Stomach smooth muscle (tissue), 2 donors: ENCODE measurements around the gene ATP8B1.

Source experiments
- H3K27ac ChIP-seq: one replicate; pipeline ENCODE4 v1.7.0; 2013; ENCODE audit warnings: mild to moderate bottlenecking, low read length, inconsistent platforms
- H3K27me3 ChIP-seq, 2 donors: one replicate each; pipeline ENCODE4 v1.7.0; 2013; ENCODE audit warnings: low read length in 2 of 2; ENCODE audit not compliant: insufficient read depth in 2 of 2, control insufficient read depth in 1 of 2
- H3K36me3 ChIP-seq, 2 donors: one replicate each; pipeline ENCODE4 v1.7.0; 2013; ENCODE audit warnings: low read length in 2 of 2; ENCODE audit not compliant: control insufficient read depth in 2 of 2, insufficient read depth in 2 of 2
- H3K4me1 ChIP-seq: one replicate; pipeline ENCODE4 v1.7.0; 2013; ENCODE audit warnings: low read length; ENCODE audit not compliant: control insufficient read depth, insufficient read depth
- H3K4me3 ChIP-seq, 2 donors: one replicate each; pipeline ENCODE4 v1.7.0; 2013; ENCODE audit warnings: low read length in 2 of 2
- H3K9ac ChIP-seq, 2 donors: one replicate each; pipeline ENCODE4 v1.7.0; 2013; ENCODE audit warnings: low read length in 2 of 2, mild to moderate bottlenecking in 1 of 2
- H3K9me3 ChIP-seq, 2 donors: one replicate each; pipeline ENCODE4 v1.7.0; 2013; ENCODE audit warnings: low read length in 2 of 2; ENCODE audit not compliant: control insufficient read depth in 2 of 2
- donor health status: healthy.
- donor health status: Pancreatic carcinoma.

The ATP8B1 gene

DNA sequence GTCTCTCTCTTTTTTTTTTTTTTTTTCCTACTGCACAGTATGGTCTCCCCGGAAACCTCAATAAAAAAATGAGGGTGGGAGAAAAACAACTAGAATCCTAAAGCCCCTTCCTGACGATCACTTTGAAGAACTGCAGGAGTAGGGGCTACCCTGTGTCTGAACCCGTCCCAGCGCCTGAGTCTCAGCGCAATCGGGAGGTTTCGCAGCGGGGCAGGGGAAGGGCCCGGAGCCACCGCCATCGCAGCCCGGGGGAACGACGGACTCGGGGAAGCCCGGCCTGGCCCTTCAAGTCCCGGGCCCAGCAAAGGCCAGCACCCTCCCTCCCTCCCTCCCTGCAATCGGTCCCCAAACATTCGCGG is 181.9 kb downstream of the ATP8B1 start:
- peak overlapping the region; percentile 84 to 87 for H3K9ac ChIP-seq
- peaks cover 12% of the 10 kb centered on the region for H3K4me1 ChIP-seq
- H3K27ac ChIP-seq = peak overlapping the region; percentile 60
- peak overlapping the region; percentile 94 to 97 for H3K4me3 ChIP-seq
- no peaks in the 10 kb centered on the region for H3K27me3 ChIP-seq
- H3K36me3 ChIP-seq = peaks cover 0 to 8% of the 10 kb centered on the region in 2 donors
- no peaks in the 10 kb centered on the region for H3K9me3 ChIP-seq

DNA sequence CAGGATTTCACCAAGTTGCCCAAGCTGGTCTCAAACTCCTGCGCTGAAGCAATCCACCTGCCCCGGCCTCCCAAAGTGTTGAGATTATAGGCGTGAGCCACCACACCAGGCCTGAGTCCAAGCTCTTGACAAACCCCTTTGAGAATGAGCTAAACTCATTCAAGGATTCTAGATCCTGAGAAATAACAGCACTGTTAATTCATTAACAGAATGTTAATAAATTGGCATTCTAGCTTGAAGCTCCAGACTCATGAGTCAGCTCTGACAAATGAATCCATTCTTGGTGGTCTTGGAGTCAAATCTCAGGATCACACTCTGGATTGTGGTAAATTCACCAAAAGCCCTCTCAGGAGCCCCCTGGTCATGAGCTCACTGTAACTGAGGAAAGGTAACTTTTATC is 183.2 kb downstream of the ATP8B1 start:
- no peak overlapping the region for H3K4me3 ChIP-seq
- H3K27ac ChIP-seq = no peak overlapping the region
- H3K9me3 ChIP-seq = no peaks in the 10 kb centered on the region
- H3K27me3 ChIP-seq = no peaks in the 10 kb centered on the region
- H3K9ac ChIP-seq = no peak overlapping the region
- H3K4me1 ChIP-seq = peaks cover 12% of the 10 kb centered on the region
- peaks cover 6 to 8% of the 10 kb centered on the region in 2 donors for H3K36me3 ChIP-seq

DNA sequence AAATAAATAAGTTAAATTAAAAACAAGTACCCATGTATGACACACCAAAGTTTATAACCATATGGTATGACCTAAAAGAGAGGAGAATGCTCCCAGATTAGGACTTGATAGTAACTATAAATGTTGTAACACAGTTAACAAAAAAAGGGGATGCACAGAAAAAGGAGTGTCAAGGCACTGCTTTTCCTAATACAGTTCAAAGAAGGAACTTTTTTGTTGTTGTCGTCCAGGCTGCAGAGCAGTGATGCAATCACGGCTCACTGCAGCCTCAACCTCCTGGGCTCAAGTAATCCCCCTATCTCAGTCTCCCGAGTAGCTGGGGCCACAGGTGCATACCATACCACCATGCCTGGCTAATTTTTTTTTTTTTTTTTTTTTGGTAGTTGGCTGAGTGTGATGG is 184.2 kb downstream of the ATP8B1 start:
- Histone ChIP-seq H3K27ac (no peak overlapping the region), H3K9ac (no peak overlapping the region), H3K4me3 (no peak overlapping the region), H3K36me3 (peaks cover 9 to 11% of the 10 kb centered on the region in 2 donors), H3K27me3 (no peaks in the 10 kb centered on the region), H3K9me3 (no peaks in the 10 kb centered on the region), H3K4me1 (peaks cover 12% of the 10 kb centered on the region)

DNA sequence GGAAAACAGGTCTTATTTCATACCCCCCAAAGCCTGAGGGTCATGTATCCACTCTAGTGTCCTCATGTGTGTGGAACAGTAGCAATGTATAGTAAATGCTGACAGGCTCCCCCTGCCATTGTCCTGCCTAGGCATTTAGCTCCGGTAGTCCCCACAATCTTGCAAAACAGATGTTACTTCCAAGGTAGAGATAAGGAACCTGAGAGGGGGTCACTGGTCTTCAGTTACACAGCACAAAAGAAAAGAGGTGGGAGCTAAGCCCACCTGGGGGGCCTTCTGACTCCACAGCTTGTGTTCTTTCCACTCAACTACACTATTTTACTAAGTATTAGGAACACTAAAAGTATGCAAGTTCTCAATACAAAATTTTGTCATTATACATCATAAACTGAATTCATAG is 199.2 kb downstream of the ATP8B1 start:
- Histone ChIP-seq H3K27ac (no peak overlapping the region), H3K9me3 (no peaks in the 10 kb centered on the region), H3K9ac (no peak overlapping the region), H3K4me1 (no peaks in the 10 kb centered on the region), H3K4me3 (no peak overlapping the region), H3K36me3 (peaks cover 59 to 64% of the 10 kb centered on the region in 2 donors), H3K27me3 (no peaks in the 10 kb centered on the region)
